G401 (cell line): ENCODE measurements around the gene NFYA. TPM values are rescaled to one million over a fixed set of nuclear protein-coding genes. Genes with fewer than 3 reads are reported as not detected.

Experiments
- DNase-seq: peaks from one replicate; pipeline ENCODE4 v3.0.0-alpha.2; 2015; ENCODE audit warnings: low spot score
- in situ Hi-C: cut with HindIII; loops from 2 replicates; pipeline ENCODE4 v1.10.0; 2016; ENCODE audit warnings: low sequenced_read_pairs, mixed read lengths
- total RNA-seq: library from RNA; depleted of rRNA; stranded (reverse); fragments of >200 nt; shearing (Covaris generic); gene quantifications from 2 replicates; pipeline ENCODE4 v1.2.3, GENCODE V29; 2014

Gene NFYA
- total RNA-seq, 1 experiment from 2014 or later, result 26.8 TPM

- in situ Hi-C loops, result no loop called here
Observed at GRCh38 chr6:41043151-41043550, 29.6 kb upstream of the NFYA start.

GRCh38 chr6:41045664-41046063 lies 27.1 kb upstream of the NFYA start:
- in situ Hi-C loops, result no loop called here

More at GRCh38 chr6:41043151-41043550, 29.6 kb upstream of the NFYA start:
- no peak for DNase-seq

GRCh38 chr6:41046084-41046483 lies 26.7 kb upstream of the NFYA start:
- DNase-seq, result no peak
- in situ Hi-C loops, result no loop called here

More at GRCh38 chr6:41045664-41046063, 27.1 kb upstream of the NFYA start:
- no peak for DNase-seq

GRCh38 chr6:41047306-41047705 lies 25.5 kb upstream of the NFYA start:
- DNase-seq, result no peak
- in situ Hi-C loops, result no loop called here

GRCh38 chr6:41047745-41048732 lies 24.7 kb upstream of the NFYA start:
- in situ Hi-C loops, result no loop called here
- no peak for DNase-seq

- in situ Hi-C loops, result no loop called here
- DNase-seq, result no peak
Observed at GRCh38 chr6:41049521-41049920, 23.3 kb upstream of the NFYA start.

GRCh38 chr6:41049955-41050354 lies 22.8 kb upstream of the NFYA start:
- in situ Hi-C loops, result no loop called here
- DNase-seq, result no peak

- no peak for DNase-seq
- in situ Hi-C loops, result no loop called here
Observed at GRCh38 chr6:41050536-41050935, 22.2 kb upstream of the NFYA start.

GRCh38 chr6:41051873-41052272 lies 20.9 kb upstream of the NFYA start:
- in situ Hi-C loops, result no loop called here
- no peak for DNase-seq

GRCh38 chr6:41053041-41053440 lies 19.7 kb upstream of the NFYA start, which contains the start of gene APOBEC2:
TSS of gene APOBEC2 (plus strand) at chr6:41053202. CDS start at chr6:41053348, 146 bp downstream.
- in situ Hi-C loops, result no loop called here
- DNase-seq, result no peak

GRCh38 chr6:41054511-41054910 lies 18.3 kb upstream of the NFYA start:
- no peak for DNase-seq
- in situ Hi-C loops, result no loop called here

- no peak for DNase-seq
- in situ Hi-C loops, result no loop called here
Observed at GRCh38 chr6:41055149-41055548, 17.6 kb upstream of the NFYA start.

- no peak for DNase-seq
- in situ Hi-C loops, result no loop called here
Observed at GRCh38 chr6:41056768-41057490, 15.8 kb upstream of the NFYA start.

GRCh38 chr6:41058783-41059181 lies 14.0 kb upstream of the NFYA start:
- in situ Hi-C loops, result no loop called here
- no peak for DNase-seq

GRCh38 chr6:41059556-41059955 lies 13.2 kb upstream of the NFYA start:
- no peak for DNase-seq
- in situ Hi-C loops, result no loop called here

GRCh38 chr6:41061196-41061726 lies 11.5 kb upstream of the NFYA start:
- in situ Hi-C loops, result no loop called here
- DNase-seq, result no peak

- in situ Hi-C loops, result no loop called here
- no peak for DNase-seq
Observed at GRCh38 chr6:41062056-41062455, 10.7 kb upstream of the NFYA start.

- no peak for DNase-seq
- in situ Hi-C loops, result no loop called here
Observed at GRCh38 chr6:41063884-41064285, 8.9 kb upstream of the NFYA start.

- no peak for DNase-seq
- in situ Hi-C loops, result no loop called here
Observed at GRCh38 chr6:41064841-41065240, 7.9 kb upstream of the NFYA start.

GRCh38 chr6:41065550-41066026 lies 7.2 kb upstream of the NFYA start:
- in situ Hi-C loops, result no loop called here
- DNase-seq, result no peak
